ENCODE data around the gene TMEM37. TPM values are rescaled to one million over a fixed set of nuclear protein-coding genes. Genes with fewer than 3 reads are reported as not detected.

TMEM37 gene
- polyA plus RNA-seq, 1 of the 3 experiments (the other 2 are of a cell fraction): 0.25 TPM

DNA sequence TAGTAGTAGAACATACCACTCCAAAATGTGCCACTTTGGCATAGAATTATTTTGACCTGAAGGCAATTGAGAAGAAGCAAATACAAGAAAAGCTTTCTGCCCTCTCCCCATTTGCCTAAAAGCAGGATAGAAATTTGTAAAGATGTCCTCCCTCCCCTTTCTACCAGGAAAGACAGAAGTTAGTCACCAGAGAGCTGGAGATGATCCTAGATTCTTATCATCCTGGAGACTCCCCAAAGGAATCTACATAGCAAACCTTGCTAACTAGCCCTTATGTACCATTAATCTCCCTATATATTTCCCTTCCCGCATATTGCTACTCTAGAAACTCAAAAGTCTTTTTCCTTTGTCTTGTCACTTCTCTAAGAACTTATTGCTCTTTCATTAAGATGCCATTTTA lies 12.6 kb upstream of the TMEM37 start:
- no peaks in the 10 kb centered on the region for H3F3A ChIP-seq (replicated peaks; ENCODE audit: insufficient read depth)
- POLR2A ChIA-PET: no interaction called here
- no peaks in the 10 kb centered on the region for H3K27me3 ChIP-seq (ENCODE audit: insufficient read depth)
- no peak for DNase-seq
- H3K27ac ChIP-seq (ENCODE audit: low read depth in 2 of 2, low read length in 1 of 2): no peak overlapping the region
- H3K36me3 ChIP-seq (replicated peaks in 1 of 2; ENCODE audit: control insufficient read depth in 1 of 2, insufficient read depth in 2 of 2, low read length in 1 of 2): no peaks in the 10 kb centered on the region
- H3K4me2 ChIP-seq: peak overlapping the region; percentile 26; the same call in 1 of the 2 replicates
- H3K4me3 ChIP-seq (ENCODE audit: low read depth in 2 of 2, low read length in 1 of 2): no peak overlapping the region
- 41% methylated on average over 1 of the region's 1 CpG for WGBS (ENCODE audit: low lambda C conversion rate)
- H3K4me1 ChIP-seq (ENCODE audit: control insufficient read depth in 1 of 2, insufficient read depth in 2 of 2, low read depth in 1 of 2, low read length in 1 of 2): peaks cover 0 to 3% of the 10 kb centered on the region in 2 experiments; a peak in 1 of 4 replicates
- no peaks in the 10 kb centered on the region for H3K9me2 ChIP-seq
- H2AFZ ChIP-seq (ENCODE audit: low read depth): no peak overlapping the region
- H3K79me2 ChIP-seq (ENCODE audit: insufficient read depth): no peaks in the 10 kb centered on the region
- H4K20me1 ChIP-seq (ENCODE audit: insufficient read depth): no peaks in the 10 kb centered on the region
- TF ChIP-seq CHD2 (IDR thresholded peaks at IDR 0.05; ENCODE audit: low read length, partially characterized antibody): no peak
- TF ChIP-seq RAD21 (IDR thresholded peaks at IDR 0.05; ENCODE audit: low read length): no peak
- no peak overlapping the region for H3K9ac ChIP-seq
- CTCF ChIA-PET: interaction anchor here (2.3 kb wide), 1 partner anchor 57 kb away, joined by 9 read pairs; no protein-coding TSS in a partner anchor
- no peaks in the 10 kb centered on the region for H3K9me3 ChIP-seq

DNA sequence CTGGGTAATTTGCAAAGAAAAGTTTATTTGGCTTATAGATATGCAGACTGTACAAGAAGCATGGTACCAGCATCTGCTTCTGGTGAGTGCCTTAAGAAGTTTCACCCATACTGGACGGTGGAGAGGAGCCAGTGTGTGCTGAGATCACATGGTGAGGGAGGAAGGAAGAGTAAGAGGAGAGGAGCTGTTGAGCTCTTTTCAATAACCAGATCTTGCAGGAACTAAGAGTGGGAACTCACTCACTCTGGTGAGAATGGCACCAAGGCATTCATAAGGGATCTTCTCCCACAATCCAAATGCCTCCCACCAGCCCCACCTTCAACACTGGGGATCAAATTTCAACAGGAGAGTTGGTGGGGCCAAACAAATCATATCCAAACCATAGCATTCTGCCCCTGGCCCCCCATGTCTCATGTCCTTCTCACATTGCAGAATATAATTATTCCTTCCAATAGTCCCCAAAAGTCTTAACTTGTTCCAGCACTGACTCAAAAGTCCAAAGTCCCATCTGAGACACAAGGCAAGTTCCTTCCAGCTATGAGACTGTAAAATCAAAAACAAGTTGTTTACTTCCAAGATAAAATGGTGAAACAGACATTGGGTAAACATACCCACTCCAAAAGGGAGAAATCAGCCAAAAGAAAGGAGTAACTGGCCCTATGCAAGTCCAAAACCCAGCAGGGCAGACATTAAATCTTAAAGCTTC lies 11.7 kb upstream of the TMEM37 start:
- no peak for DNase-seq
- no peaks in the 10 kb centered on the region for H3K36me3 ChIP-seq (replicated peaks in 1 of 2; ENCODE audit: control insufficient read depth in 1 of 2, insufficient read depth in 2 of 2, low read length in 1 of 2)
- H3K79me2 ChIP-seq (ENCODE audit: insufficient read depth): no peaks in the 10 kb centered on the region
- CTCF ChIA-PET: interaction anchor here (1.5 to 2.3 kb wide), 3 partner anchors 22 to 61 kb away, joined by 3 to 9 read pairs (median 6); no protein-coding TSS in a partner anchor
- H3F3A ChIP-seq (replicated peaks; ENCODE audit: insufficient read depth): no peaks in the 10 kb centered on the region
- H3K4me2 ChIP-seq: no peak overlapping the region
- H3K27ac ChIP-seq (ENCODE audit: low read depth in 2 of 2, low read length in 1 of 2): no peak overlapping the region
- 54% methylated on average over 1 of the region's 1 CpG for WGBS (ENCODE audit: low lambda C conversion rate)
- H3K27me3 ChIP-seq (ENCODE audit: insufficient read depth): peaks cover 2% of the 10 kb centered on the region
- POLR2A ChIA-PET: no interaction called here
- H3K9me3 ChIP-seq: no peaks in the 10 kb centered on the region
- no peak overlapping the region for H3K4me3 ChIP-seq (ENCODE audit: low read depth in 2 of 2, low read length in 1 of 2)
- H2AFZ ChIP-seq (ENCODE audit: low read depth): no peak overlapping the region
- no peak for TF ChIP-seq EP300 (IDR thresholded peaks at IDR 0.05; ENCODE audit: borderline replicate concordance in 1 of 2, low read depth in 1 of 2, low read length in 1 of 2)
- H3K9ac ChIP-seq: no peak overlapping the region
- H4K20me1 ChIP-seq (ENCODE audit: insufficient read depth): no peaks in the 10 kb centered on the region
- H3K9me2 ChIP-seq: no peaks in the 10 kb centered on the region
- peaks cover 0 to 3% of the 10 kb centered on the region in 2 experiments; a peak in 1 of 4 replicates for H3K4me1 ChIP-seq (ENCODE audit: control insufficient read depth in 1 of 2, insufficient read depth in 2 of 2, low read depth in 1 of 2, low read length in 1 of 2)

DNA sequence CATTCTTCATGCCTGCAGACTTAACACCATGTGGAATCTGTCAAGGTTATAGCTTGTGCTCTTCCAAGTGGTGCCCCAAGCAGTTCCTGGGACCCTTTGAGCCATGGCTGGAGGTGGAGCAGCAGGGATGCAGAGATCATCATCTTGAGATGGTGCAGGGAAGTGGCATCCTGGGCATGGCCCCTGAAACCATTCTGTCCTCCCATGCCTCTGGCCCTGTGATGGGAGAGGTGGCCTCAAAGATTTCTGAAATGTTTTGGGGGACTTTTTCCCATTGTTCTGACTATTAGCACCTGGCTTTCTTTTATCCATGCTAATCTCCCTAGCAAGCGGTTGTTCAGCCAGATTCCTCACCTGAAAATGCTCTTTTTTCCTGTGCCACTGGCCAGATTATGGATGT lies 10.3 kb upstream of the TMEM37 start:
- POLR2A ChIA-PET: interaction anchor here (0.7 kb wide), 1 partner anchor 542 kb away, joined by 3 read pairs; no protein-coding TSS in a partner anchor
- 71% methylated on average over 1 of the region's 1 CpG for WGBS (ENCODE audit: low lambda C conversion rate)
- H4K20me1 ChIP-seq (ENCODE audit: insufficient read depth): no peaks in the 10 kb centered on the region
- CTCF ChIA-PET: interaction anchor here (0.9 to 2.3 kb wide), 4 partner anchors 15 to 59 kb away, joined by 3 to 9 read pairs (median 4); no protein-coding TSS in a partner anchor
- H3K4me1 ChIP-seq (ENCODE audit: control insufficient read depth in 1 of 2, insufficient read depth in 2 of 2, low read depth in 1 of 2, low read length in 1 of 2): peaks cover 0 to 3% of the 10 kb centered on the region in 2 experiments; a peak in 1 of 4 replicates
- H3K36me3 ChIP-seq (replicated peaks in 1 of 2; ENCODE audit: control insufficient read depth in 1 of 2, insufficient read depth in 2 of 2, low read length in 1 of 2): no peaks in the 10 kb centered on the region
- TF ChIP-seq, protein P1, sequence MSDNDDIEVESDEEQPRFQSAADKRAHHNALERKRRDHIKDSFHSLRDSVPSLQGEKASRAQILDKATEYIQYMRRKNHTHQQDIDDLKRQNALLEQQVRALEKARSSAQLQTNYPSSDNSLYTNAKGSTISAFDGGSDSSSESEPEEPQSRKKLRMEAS (IDR thresholded peaks at IDR 0.05; ENCODE audit: low read depth): no peak
- TF ChIP-seq MXI1 (IDR thresholded peaks at IDR 0.05; ENCODE audit: low read depth, low read length): no peak
- no peak overlapping the region for H2AFZ ChIP-seq (ENCODE audit: low read depth)
- H3K4me2 ChIP-seq: no peak overlapping the region
- H3K79me2 ChIP-seq (ENCODE audit: insufficient read depth): no peaks in the 10 kb centered on the region
- no peak overlapping the region for H3K4me3 ChIP-seq (ENCODE audit: low read depth in 2 of 2, low read length in 1 of 2)
- no peaks in the 10 kb centered on the region for H3K9me3 ChIP-seq
- H3F3A ChIP-seq (replicated peaks; ENCODE audit: insufficient read depth): no peaks in the 10 kb centered on the region
- H3K27me3 ChIP-seq (ENCODE audit: insufficient read depth): peaks cover 7% of the 10 kb centered on the region
- no peak overlapping the region for H3K9ac ChIP-seq
- no peaks in the 10 kb centered on the region for H3K9me2 ChIP-seq
- DNase-seq: no peak
- no peak overlapping the region for H3K27ac ChIP-seq (ENCODE audit: low read depth in 2 of 2, low read length in 1 of 2)

All from SK-N-SH (cell line).